GM18870 (cell line): ENCODE results near the gene SLC27A2.

Experiments
- ATAC-seq: cut with Tn5 transposase; IDR thresholded peaks from one replicate; pipeline ENCODE4 v1.9.1; 2021; ENCODE audit warnings: moderate library complexity; ENCODE audit not compliant: unreplicated experiment

SLC27A2 gene

DNA sequence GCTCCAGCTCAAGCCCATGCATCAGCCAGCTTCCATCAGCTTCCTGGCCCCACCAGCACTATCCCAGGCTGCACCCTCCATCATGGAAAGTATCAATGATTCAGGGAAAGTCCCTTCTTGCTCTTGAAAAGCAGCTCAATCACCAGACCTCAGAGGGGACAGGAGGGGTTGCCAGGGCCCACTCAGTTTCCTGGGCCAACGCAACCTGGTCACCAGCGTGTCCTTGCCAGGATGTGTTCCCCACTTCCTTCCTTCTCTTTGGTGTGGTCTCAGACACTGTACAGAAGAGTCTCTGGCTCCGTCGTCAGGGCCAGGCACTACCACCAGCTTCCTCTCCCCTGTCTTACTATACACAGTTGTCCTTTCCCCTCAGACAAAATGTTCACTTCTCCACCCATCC, 80.5 kb downstream of the SLC27A2 start:
- no peak for ATAC-seq

DNA sequence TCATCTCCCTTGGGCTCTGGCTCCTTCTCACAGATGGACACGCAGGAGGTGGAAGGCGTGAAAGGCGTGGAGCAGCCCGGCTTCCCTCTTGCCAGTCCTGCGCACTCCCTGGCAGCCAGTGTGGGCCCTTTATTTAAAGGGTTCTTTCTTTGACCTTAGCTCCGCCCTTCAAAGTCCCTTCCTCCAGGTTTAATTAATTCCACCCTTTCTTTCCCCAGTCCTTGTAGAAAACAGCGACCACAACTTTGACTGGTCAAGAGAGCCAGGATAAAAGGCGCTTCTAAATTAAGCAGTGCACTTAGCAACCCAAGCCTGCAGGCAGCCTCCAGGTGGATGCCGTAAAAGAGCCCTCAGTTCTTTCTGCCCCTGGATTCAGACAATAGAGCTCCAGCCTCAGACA, 83.6 kb downstream of the SLC27A2 start, which contains the start of gene HDC:
Gene HDC, minus strand, starts transcription at position 107 of the 400 bp plus-strand sequence. Its CDS starts 103 bp downstream, at position 4.
- no peak for ATAC-seq

DNA sequence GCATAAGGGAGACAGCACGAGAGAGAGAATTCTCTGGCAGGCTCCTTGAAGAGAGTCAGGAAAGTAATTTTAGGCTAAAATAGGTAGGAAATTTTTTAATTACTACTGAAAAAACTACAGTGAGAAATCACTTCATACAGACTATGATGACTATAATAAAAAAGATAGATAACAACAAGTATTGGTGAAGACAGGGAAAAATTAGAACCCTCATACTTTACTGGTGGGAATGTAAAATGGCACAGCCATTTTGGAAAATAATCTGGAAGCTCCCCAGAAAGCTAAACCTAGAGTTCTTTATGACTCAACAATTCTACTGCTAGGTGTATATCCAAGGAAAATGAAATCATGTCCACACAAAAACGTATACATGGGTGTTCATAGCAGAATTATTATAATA, 85.6 kb downstream of the SLC27A2 start:
- no peak for ATAC-seq

DNA sequence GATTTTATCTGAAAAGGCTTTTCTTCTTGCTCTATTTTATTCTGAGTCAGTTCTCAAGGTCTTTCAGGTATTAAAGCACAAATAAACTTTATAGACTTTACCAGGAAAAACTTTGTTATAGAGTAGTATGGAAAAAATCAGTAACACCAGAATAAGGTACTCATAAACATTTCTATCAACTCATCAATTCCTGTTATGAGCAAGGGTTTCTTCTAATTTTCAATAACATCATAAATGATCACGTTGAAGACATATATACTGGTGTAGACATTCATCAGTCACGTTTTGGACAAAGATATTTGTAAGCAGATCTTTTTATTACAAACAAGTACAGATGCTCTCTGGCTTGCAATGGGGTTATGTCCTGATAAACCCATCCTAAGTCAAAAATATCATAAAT, 93.1 kb downstream of the SLC27A2 start:
- ATAC-seq, result no peak

DNA sequence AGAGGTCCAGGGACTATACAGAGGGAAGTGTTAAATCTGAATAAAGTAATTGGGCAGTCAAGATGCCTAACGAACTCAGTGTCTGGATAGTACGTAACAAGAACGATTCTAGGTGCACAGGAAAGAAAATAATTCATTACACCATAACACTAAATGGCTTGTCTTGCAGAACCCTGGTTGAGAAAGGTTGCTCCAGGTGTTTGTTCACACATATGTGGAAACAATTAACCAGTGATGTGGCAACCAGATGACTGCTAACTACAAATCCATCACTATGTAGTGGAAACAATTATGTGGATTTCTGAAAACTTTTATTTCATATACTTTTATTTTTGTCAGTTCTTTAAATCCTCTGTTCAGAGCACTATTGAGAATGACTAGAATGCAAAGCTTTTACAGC, 93.9 kb downstream of the SLC27A2 start:
- no peak for ATAC-seq

DNA sequence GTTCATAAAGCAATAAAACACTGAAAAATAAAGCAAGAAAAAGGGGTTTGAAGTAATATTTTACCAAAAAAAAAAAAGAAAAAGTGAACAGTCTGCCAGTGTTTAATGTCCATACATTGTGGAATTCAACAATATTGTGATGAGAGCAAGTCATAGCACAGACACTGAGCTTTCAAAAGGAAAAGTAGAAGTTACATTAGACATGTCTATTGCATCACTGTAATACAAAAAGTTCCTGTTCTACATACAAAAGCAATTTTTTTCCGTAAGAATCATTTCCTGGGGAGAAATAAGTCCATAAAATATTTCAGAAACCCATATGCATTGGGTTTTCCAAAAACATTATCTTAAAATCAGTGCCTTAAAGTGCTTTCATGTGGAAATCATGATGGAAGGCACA, 95.4 kb downstream of the SLC27A2 start:
- no peak for ATAC-seq

DNA sequence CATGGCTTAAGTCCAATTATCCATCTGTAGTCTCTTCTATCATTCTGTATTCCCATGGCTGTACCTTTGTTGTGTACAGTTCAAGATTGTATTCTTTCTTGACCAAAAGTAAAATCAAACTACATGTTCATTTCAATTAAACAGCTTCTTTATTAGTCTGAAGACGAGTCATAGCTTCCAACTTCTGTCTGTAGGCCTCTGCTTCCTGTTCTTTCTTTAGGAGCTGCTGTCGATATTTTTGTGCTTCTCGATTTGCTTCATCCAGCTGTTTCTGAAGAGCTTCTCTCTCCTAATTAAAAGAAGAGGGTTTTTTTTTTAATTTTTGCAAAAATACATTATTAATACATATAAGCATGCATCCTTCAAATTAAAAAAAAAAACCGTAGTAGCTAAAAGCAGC, 96.5 kb downstream of the SLC27A2 start:
- no peak for ATAC-seq

DNA sequence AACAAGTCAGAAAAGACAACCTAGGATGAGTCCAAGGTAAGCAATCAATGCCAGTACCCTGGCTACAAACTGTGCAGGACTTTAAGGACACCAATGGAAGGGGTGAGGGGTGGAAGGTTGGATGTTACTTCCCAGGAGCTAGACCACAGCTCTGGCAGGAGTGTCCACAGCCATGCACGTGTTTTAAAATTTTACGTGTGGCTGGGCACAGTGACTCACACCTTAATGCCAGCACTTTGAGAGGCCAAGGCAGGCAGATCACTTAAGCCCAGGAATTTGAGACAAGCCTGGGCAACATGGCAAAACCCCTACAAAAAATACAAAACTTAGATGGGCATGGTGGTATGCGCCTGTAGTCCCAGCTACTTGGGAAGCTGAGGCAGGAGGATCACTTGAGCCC, 98.3 kb downstream of the SLC27A2 start:
- ATAC-seq, result no peak

DNA sequence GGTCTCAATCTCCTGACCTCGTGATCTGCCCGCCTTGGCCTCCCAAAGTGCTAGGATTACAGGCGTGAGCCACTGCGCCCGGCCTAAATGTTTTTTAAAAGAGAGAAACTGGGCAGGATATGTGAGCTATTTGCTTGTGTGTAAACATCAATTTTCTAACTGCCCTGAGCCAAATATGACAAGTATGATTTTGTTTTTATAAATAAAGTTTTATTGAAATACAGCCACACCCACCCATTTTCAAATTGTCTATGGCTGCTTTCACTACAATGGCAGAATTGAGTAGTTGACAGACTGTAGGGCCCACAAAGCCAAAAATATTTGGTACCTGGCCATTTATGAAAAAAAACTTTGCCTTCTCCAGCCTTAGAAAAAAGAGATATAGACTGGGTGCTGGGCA, 99.4 kb downstream of the SLC27A2 start:
- ATAC-seq, result no peak
